ENCODE measurements around the gene AFAP1. TPM values are rescaled to one million over a fixed set of nuclear protein-coding genes. Genes with fewer than 3 reads are reported as not detected.
A peak's percentile ranks its signal among the peaks of the same experiment; 100 is the strongest.

AFAP1 gene
- polyA plus RNA-seq, 1 experiment, result 61.7 TPM

- Histone ChIP-seq H3K9me3 (ENCODE audit: control insufficient read depth, insufficient read depth, low read length) (no peaks in the 10 kb centered on the region), H3K27ac (ENCODE audit: low read depth, low read length) (peak overlapping the region; percentile 96), H3K4me3 (ENCODE audit: low read depth, low read length) (no peak overlapping the region), H3K27me3 (ENCODE audit: control insufficient read depth, insufficient read depth, low read length) (no peaks in the 10 kb centered on the region)
- no peak for DNase-seq (ENCODE audit: low read depth, low spot score)
- TF ChIP-seq CTCF (IDR thresholded peaks at IDR 0.05; ENCODE audit: low read depth, low read length), result no peak
- ChIA-PET CTCF (interaction anchor here (0.7 to 1.4 kb wide), 3 partner anchors 25 to 161 kb away, joined by 3 to 5 read pairs (median 3); no protein-coding TSS in a partner anchor), POLR2A (interaction anchor here (0.5 to 1.4 kb wide), 8 partner anchors 10 to 117 kb away, joined by 3 to 12 read pairs (median 4); no protein-coding TSS in a partner anchor)
Observed at GRCh38 chr4:7827566-7827965, 112.1 kb downstream of the AFAP1 start.

- Histone ChIP-seq H3K9me3 (ENCODE audit: control insufficient read depth, insufficient read depth, low read length) (no peaks in the 10 kb centered on the region), H3K4me3 (ENCODE audit: low read depth, low read length) (no peak overlapping the region), H3K27ac (ENCODE audit: low read depth, low read length) (no peak overlapping the region), H3K27me3 (ENCODE audit: control insufficient read depth, insufficient read depth, low read length) (no peaks in the 10 kb centered on the region)
- no peak for TF ChIP-seq CTCF (IDR thresholded peaks at IDR 0.05; ENCODE audit: low read depth, low read length)
- no peak for DNase-seq (ENCODE audit: low read depth, low spot score)
- ChIA-PET CTCF (interaction anchor here (0.6 to 2.4 kb wide), 2 partner anchors 23 to 56 kb away, joined by 3 to 12 read pairs; no protein-coding TSS in a partner anchor), POLR2A (no interaction called here)
Observed at GRCh38 chr4:7826909-7827306, 112.8 kb downstream of the AFAP1 start.

GRCh38 chr4:7826176-7826908 is 113.3 kb downstream of the AFAP1 start:
- no peak overlapping the region for H3K4me3 ChIP-seq (ENCODE audit: low read depth, low read length)
- TF ChIP-seq CTCF (IDR thresholded peaks at IDR 0.05; ENCODE audit: low read depth, low read length), result no peak
- no peak for DNase-seq (ENCODE audit: low read depth, low spot score)
- H3K9me3 ChIP-seq (ENCODE audit: control insufficient read depth, insufficient read depth, low read length), result no peaks in the 10 kb centered on the region
- peak overlapping the region; percentile 53 for H3K27ac ChIP-seq (ENCODE audit: low read depth, low read length)
- ChIA-PET POLR2A (no interaction called here), CTCF (interaction anchor here (0.6 to 2.4 kb wide), 4 partner anchors 18 to 55 kb away, joined by 3 to 12 read pairs (median 3); no protein-coding TSS in a partner anchor)
- no peaks in the 10 kb centered on the region for H3K27me3 ChIP-seq (ENCODE audit: control insufficient read depth, insufficient read depth, low read length)

- peak overlapping the region; percentile 48 for H3K27ac ChIP-seq (ENCODE audit: low read depth, low read length)
- no peak for DNase-seq (ENCODE audit: low read depth, low spot score)
- H3K4me3 ChIP-seq (ENCODE audit: low read depth, low read length), result no peak overlapping the region
- H3K27me3 ChIP-seq (ENCODE audit: control insufficient read depth, insufficient read depth, low read length), result no peaks in the 10 kb centered on the region
- no peak for TF ChIP-seq CTCF (IDR thresholded peaks at IDR 0.05; ENCODE audit: low read depth, low read length)
- ChIA-PET CTCF (no interaction called here), POLR2A (no interaction called here)
- H3K9me3 ChIP-seq (ENCODE audit: control insufficient read depth, insufficient read depth, low read length), result no peaks in the 10 kb centered on the region
Observed at GRCh38 chr4:7824218-7824617, 115.4 kb downstream of the AFAP1 start.

GRCh38 chr4:7823416-7823824 is 116.2 kb downstream of the AFAP1 start:
- no peak for DNase-seq (ENCODE audit: low read depth, low spot score)
- no peak overlapping the region for H3K4me3 ChIP-seq (ENCODE audit: low read depth, low read length)
- POLR2A ChIA-PET, result interaction anchor here (0.7 to 1.8 kb wide), 3 partner anchors 15 to 18 kb away, joined by 3 to 5 read pairs (median 4); no protein-coding TSS in a partner anchor
- H3K27ac ChIP-seq (ENCODE audit: low read depth, low read length), result peak overlapping the region; percentile 74
- H3K9me3 ChIP-seq (ENCODE audit: control insufficient read depth, insufficient read depth, low read length), result no peaks in the 10 kb centered on the region
- CTCF ChIA-PET, result interaction anchor here (0.7 to 3.1 kb wide), 5 partner anchors 10 to 21 kb away, joined by 3 to 11 read pairs (median 5); no protein-coding TSS in a partner anchor
- TF ChIP-seq CTCF (IDR thresholded peaks at IDR 0.05; ENCODE audit: low read depth, low read length), result no peak
- H3K27me3 ChIP-seq (ENCODE audit: control insufficient read depth, insufficient read depth, low read length), result no peaks in the 10 kb centered on the region

Measured in AG04450 (cell line).